ENCODE data around the gene SLC5A2.
"Not testable (repeated sequence)": the region's sequence is repeated elsewhere in the genome, so short reads cannot be mapped to it uniquely, and the experiment has no call there.

The SLC5A2 gene

GRCh38 chr16:31483081-31483480 lies at the start of gene SLC5A2:
SLC5A2 (plus strand) TSS chr16:31483123; CDS start chr16:31483137, 14 bp downstream.
- no peak for FAIRE-seq
- DNase-seq (ENCODE audit: insufficient read length, low spot score), result no peak

- DNase-seq (ENCODE audit: insufficient read length, low spot score) (no peak), FAIRE-seq (no peak)
These were observed 47.3 kb upstream of the SLC5A2 start for GRCh38 chr16:31435341-31436220.

- DNase-seq (ENCODE audit: insufficient read length, low spot score) (no peak), FAIRE-seq (no peak)
These were observed 46.5 kb upstream of the SLC5A2 start for GRCh38 chr16:31436221-31437045.

- FAIRE-seq, result no peak
- no peak for DNase-seq (ENCODE audit: insufficient read length, low spot score)
These were observed 44.5 kb upstream of the SLC5A2 start for GRCh38 chr16:31438414-31438813.

- DNase-seq (ENCODE audit: insufficient read length, low spot score); FAIRE-seq: not testable (repeated sequence)
These were observed 43.9 kb upstream of the SLC5A2 start for GRCh38 chr16:31439023-31439422.

GRCh38 chr16:31439519-31439918 lies 43.4 kb upstream of the SLC5A2 start:
- FAIRE-seq (no peak), DNase-seq (ENCODE audit: insufficient read length, low spot score) (no peak)

- no peak for DNase-seq (ENCODE audit: insufficient read length, low spot score)
- FAIRE-seq, result no peak
These were observed 42.3 kb upstream of the SLC5A2 start for GRCh38 chr16:31440516-31441184.

GRCh38 chr16:31441956-31442355 lies 41.0 kb upstream of the SLC5A2 start:
- no peak for FAIRE-seq
- no peak for DNase-seq (ENCODE audit: insufficient read length, low spot score)

- not testable (repeated sequence) for FAIRE-seq; DNase-seq (ENCODE audit: insufficient read length, low spot score)
These were observed 37.0 kb upstream of the SLC5A2 start for GRCh38 chr16:31445931-31446330.

- no peak for FAIRE-seq
- no peak for DNase-seq (ENCODE audit: insufficient read length, low spot score)
These were observed 31.7 kb upstream of the SLC5A2 start for GRCh38 chr16:31451201-31451600.

GRCh38 chr16:31451681-31452351 lies 31.1 kb upstream of the SLC5A2 start:
- FAIRE-seq (no peak), DNase-seq (ENCODE audit: insufficient read length, low spot score) (no peak)

- no peak for FAIRE-seq
- DNase-seq (ENCODE audit: insufficient read length, low spot score), result no peak
These were observed 30.3 kb upstream of the SLC5A2 start for GRCh38 chr16:31452631-31453106.

GRCh38 chr16:31453255-31454204 lies 29.4 kb upstream of the SLC5A2 start:
- no peak for FAIRE-seq
- DNase-seq (ENCODE audit: insufficient read length, low spot score), result no peak

- FAIRE-seq (no peak), DNase-seq (ENCODE audit: insufficient read length, low spot score) (no peak)
These were observed 27.2 kb upstream of the SLC5A2 start for GRCh38 chr16:31455601-31456314.

GRCh38 chr16:31456988-31457360 lies 25.9 kb upstream of the SLC5A2 start:
- DNase-seq (ENCODE audit: insufficient read length, low spot score) (no peak), FAIRE-seq (no peak)

GRCh38 chr16:31458073-31458843 lies 24.7 kb upstream of the SLC5A2 start:
- peak; percentile 67 for FAIRE-seq
- DNase-seq (ENCODE audit: insufficient read length, low spot score), result no peak

- peak; percentile 71 for DNase-seq (ENCODE audit: insufficient read length, low spot score)
- FAIRE-seq, result no peak
These were observed 23.9 kb upstream of the SLC5A2 start, which contains the start of gene ARMC5 for GRCh38 chr16:31458844-31459686. ARMC5 (plus strand) TSS chr16:31459501; CDS start chr16:31459525, 24 bp downstream.
